ENCODE measurements around the gene ZNF486. TPM values are rescaled to one million over a fixed set of nuclear protein-coding genes. Genes with fewer than 3 reads are reported as not detected.
A peak's percentile ranks its signal among the peaks of the same experiment; 100 is the strongest.

The ZNF486 gene
- total RNA-seq, 4 donors from 2014 or later = 0.15 to 1.1 (median 0.75) TPM

DNA sequence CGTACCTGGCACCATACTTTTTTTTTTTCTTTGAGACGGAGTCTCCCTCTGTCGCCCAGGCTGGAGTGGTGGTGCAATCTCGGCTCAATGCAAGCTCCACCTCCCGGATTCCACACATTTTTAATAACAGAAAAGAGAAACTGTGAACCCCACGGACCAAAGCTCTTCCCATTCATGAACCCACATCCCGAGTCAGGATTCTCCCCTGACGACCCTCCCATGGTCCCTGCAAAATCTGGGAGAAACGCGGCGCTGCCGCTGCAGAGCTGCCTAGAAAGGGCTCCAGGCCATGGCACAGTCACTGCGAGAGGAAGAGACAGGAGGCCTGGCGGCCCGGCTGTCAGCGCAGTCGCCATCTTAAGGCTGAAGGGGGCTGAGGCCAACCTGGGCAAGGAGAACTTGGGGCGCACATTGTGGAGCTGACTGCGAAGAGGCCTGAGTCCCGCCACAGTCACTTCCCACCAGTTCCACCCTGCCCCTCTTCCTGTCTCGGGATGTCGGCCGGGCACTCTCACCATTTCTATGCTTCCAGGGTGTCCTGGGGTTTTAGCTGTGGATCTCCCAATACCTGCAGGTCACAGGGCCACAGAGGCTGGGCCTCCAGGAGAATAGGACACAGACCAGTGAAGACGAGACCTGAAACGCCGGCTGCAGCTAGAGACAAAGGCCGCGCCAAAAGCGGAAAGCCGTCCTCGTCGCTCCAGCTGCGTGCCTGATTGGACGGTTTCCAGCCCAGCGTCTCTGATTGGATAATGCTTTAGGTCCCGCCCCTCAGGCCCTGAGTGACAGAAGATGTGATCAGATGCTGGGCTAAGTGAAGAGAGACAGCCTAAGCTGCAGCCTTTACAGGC, 71.0 kb downstream of the ZNF486 start:
- H3K27me3 ChIP-seq = no peaks in the 10 kb centered on the region
- in situ Hi-C loops (cut with MboI; ENCODE audit: low sequenced_read_pairs in 4 of 4) = no loop called here
- peak overlapping the region in 2 of 4 donors; percentile 17 to 50 for H3K27ac ChIP-seq
- TF ChIP-seq POLR2A (IDR thresholded peaks at IDR 0.05) = no peak
- TF ChIP-seq, protein P1, sequence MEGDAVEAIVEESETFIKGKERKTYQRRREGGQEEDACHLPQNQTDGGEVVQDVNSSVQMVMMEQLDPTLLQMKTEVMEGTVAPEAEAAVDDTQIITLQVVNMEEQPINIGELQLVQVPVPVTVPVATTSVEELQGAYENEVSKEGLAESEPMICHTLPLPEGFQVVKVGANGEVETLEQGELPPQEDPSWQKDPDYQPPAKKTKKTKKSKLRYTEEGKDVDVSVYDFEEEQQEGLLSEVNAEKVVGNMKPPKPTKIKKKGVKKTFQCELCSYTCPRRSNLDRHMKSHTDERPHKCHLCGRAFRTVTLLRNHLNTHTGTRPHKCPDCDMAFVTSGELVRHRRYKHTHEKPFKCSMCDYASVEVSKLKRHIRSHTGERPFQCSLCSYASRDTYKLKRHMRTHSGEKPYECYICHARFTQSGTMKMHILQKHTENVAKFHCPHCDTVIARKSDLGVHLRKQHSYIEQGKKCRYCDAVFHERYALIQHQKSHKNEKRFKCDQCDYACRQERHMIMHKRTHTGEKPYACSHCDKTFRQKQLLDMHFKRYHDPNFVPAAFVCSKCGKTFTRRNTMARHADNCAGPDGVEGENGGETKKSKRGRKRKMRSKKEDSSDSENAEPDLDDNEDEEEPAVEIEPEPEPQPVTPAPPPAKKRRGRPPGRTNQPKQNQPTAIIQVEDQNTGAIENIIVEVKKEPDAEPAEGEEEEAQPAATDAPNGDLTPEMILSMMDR (IDR thresholded peaks at IDR 0.05 in 4 of 5, conservative IDR thresholded peaks at IDR 0.05 in 1 of 5) = no peak
- H3K4me3 ChIP-seq = peak overlapping the region; percentile 47 to 57 (median 56)
- no peaks in the 10 kb centered on the region for H3K36me3 ChIP-seq
- peak; percentile 49 to 54 for DNase-seq
- no peaks in the 10 kb centered on the region for H3K4me1 ChIP-seq
- H3K9me3 ChIP-seq = no peaks in the 10 kb centered on the region
- intact Hi-C loops (cut with DNase I; ENCODE audit: low total_unique reads) = no loop called here
- ATAC-seq = peak; percentile 23 to 41

DNA sequence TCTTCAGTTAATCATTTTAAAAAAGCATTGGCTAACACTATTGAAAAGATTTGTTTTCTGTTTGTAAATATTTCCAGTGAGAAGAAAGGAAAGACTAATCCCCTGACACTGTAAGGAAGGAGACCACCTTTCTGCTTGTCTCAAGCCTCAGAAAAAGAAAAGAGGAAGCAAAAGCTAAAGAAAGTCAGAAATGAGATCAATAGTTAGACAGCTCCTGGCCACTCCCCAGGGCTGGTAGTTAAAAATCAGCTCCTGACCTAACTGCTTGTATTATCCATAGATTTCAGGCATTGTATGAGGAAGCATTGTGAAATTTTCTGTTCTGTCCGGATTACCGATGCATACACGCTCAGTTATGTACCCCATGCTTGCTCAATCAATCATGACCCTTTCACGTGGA, 76.6 kb downstream of the ZNF486 start:
- TF ChIP-seq, protein P1 (IDR thresholded peaks at IDR 0.05 in 4 of 5, conservative IDR thresholded peaks at IDR 0.05 in 1 of 5) = no peak
- no peak for TF ChIP-seq POLR2A (IDR thresholded peaks at IDR 0.05)
- Histone ChIP-seq H3K9me3 (no peaks in the 10 kb centered on the region), H3K36me3 (no peaks in the 10 kb centered on the region), H3K27me3 (no peaks in the 10 kb centered on the region), H3K27ac (no peak overlapping the region), H3K4me1 (no peaks in the 10 kb centered on the region), H3K4me3 (no peak overlapping the region)
- no peak for ATAC-seq
- no peak for DNase-seq
- intact Hi-C loops (cut with DNase I; ENCODE audit: low total_unique reads) = no loop called here
- in situ Hi-C loops (cut with MboI; ENCODE audit: low sequenced_read_pairs in 4 of 4) = no loop called here

DNA sequence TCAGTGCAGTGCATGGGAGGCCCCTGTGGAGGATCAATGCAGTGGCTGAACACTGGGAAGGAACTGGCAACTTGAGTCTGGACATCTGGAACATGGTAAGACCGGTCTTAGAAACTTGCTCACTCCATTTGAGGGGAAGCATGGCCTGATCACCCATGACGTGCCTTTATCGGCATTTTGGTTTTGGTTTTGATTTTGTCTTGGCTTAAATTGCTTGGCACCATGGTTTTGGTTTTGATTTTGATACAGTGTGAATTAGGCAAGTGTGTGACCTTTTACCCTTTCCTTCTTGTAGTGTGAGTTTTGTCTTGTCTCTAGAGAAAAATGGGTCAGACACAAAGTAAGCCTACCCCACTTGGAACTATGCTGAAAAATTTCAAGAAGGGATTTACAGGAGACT, 77.3 kb downstream of the ZNF486 start:
- no peaks in the 10 kb centered on the region for H3K9me3 ChIP-seq
- H3K4me3 ChIP-seq = no peak overlapping the region
- no peak for ATAC-seq
- intact Hi-C loops (cut with DNase I; ENCODE audit: low total_unique reads) (no loop called here), in situ Hi-C loops (cut with MboI; ENCODE audit: low sequenced_read_pairs in 4 of 4) (no loop called here)
- H3K27me3 ChIP-seq = no peaks in the 10 kb centered on the region
- no peak overlapping the region for H3K27ac ChIP-seq
- H3K4me1 ChIP-seq = no peaks in the 10 kb centered on the region
- TF ChIP-seq POLR2A (IDR thresholded peaks at IDR 0.05) = no peak
- TF ChIP-seq, protein P1 (IDR thresholded peaks at IDR 0.05 in 4 of 5, conservative IDR thresholded peaks at IDR 0.05 in 1 of 5) = no peak
- no peak for DNase-seq
- H3K36me3 ChIP-seq = no peaks in the 10 kb centered on the region

DNA sequence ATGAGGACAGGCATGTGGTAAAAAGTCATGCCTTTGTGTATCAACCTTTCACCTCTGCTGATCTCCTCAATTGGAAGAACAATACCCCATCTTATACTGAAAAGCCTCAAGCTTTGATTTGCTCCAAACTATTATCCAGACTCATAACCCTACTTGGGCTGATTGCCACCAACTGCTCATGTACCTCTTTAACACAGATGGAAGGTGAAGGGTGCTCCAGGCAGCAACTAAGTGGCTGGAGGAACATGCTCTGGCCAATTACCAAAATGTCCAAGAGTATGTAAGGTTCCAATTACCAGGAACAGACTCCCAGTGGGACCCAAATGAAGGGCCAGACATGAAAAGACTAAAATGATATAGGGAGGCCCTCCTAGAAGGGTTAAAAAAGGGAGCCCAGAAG, 78.3 kb downstream of the ZNF486 start:
- Histone ChIP-seq H3K36me3 (no peaks in the 10 kb centered on the region), H3K4me3 (no peak overlapping the region), H3K27ac (no peak overlapping the region), H3K27me3 (no peaks in the 10 kb centered on the region), H3K4me1 (no peaks in the 10 kb centered on the region), H3K9me3 (no peaks in the 10 kb centered on the region)
- TF ChIP-seq POLR2A (IDR thresholded peaks at IDR 0.05) = no peak
- TF ChIP-seq, protein P1 (IDR thresholded peaks at IDR 0.05 in 4 of 5, conservative IDR thresholded peaks at IDR 0.05 in 1 of 5) = no peak
- DNase-seq = no peak
- in situ Hi-C loops (cut with MboI; ENCODE audit: low sequenced_read_pairs in 4 of 4) = no loop called here
- intact Hi-C loops (cut with DNase I; ENCODE audit: low total_unique reads) = no loop called here
- ATAC-seq = no peak
